Esophagus muscularis mucosa (tissue), 4 donors: ENCODE results near the gene KLHL10. TPM values are rescaled to one million over a fixed set of nuclear protein-coding genes. Genes with fewer than 3 reads are reported as not detected.
"Not testable (repeated sequence)": the region's sequence is repeated elsewhere in the genome, so short reads cannot be mapped to it uniquely, and the experiment has no call there.

Experiments
- DNase-seq: peaks from one replicate; pipeline ENCODE4 v3.0.0-alpha.2; 2017; ENCODE audit errors: extremely low spot score
- H3K27ac ChIP-seq, 4 donors: fragments of 200-600 bp; sonication (generic); replicated peaks in 1 of 4; 1 replicate in 3 of 4; 2 replicates in 1 of 4; pipeline ENCODE4 v1.5.1; 2016 to 2019; ENCODE audit warnings: mild to moderate bottlenecking in 1 of 4
- H3K27me3 ChIP-seq, 4 donors: fragments of 200-600 bp; sonication (generic); one replicate each; pipeline versions ENCODE4 v1.5.1 to v1.6.0; 2016 to 2019
- H3K36me3 ChIP-seq, 4 donors: fragments of 200-600 bp; sonication (generic); one replicate each; pipeline ENCODE4 v1.5.1; 2016 to 2019
- H3K4me1 ChIP-seq, 4 donors: fragments of 200-600 bp; sonication (generic); one replicate each; pipeline ENCODE4 v1.5.1; 2016 to 2019
- H3K4me3 ChIP-seq, 4 donors: fragments of 200-600 bp; sonication (generic); 1 replicate in 2 of 4; 2 replicates in 2 of 4; pipeline ENCODE4 v1.5.1; 2016 to 2019; ENCODE audit warnings: mild to moderate bottlenecking in 4 of 4, moderate library complexity in 1 of 4
- H3K9me3 ChIP-seq, 4 donors: fragments of 200-600 bp; sonication (generic); 1 replicate in 3 of 4; 2 replicates in 1 of 4; pipeline ENCODE4 v1.5.1; 2016 to 2019
- CTCF ChIP-seq, 3 experiments: fragments of 200-600 bp in 2 of 3; fragments of 450-650 bp in 1 of 3; sonication (generic) in 2 of 3; IDR thresholded peaks; one replicate each; pipeline ENCODE4 v1.5.1; 2017 to 2019; ENCODE audit warnings: antibody characterized with exemption in 3 of 3, mild to moderate bottlenecking in 2 of 3, moderate library complexity in 1 of 3
- EP300 ChIP-seq: sonication (generic); formaldehyde crosslinking; IDR thresholded peaks from one replicate; pipeline ENCODE4 v1.6.1; 2017; ENCODE audit warnings: antibody characterized with exemption
- POLR2A ChIP-seq: fragments of 450-650 bp; IDR thresholded peaks from one replicate; pipeline ENCODE4 v1.6.1; 2017; ENCODE audit warnings: antibody characterized with exemption, moderate library complexity, mild to moderate bottlenecking, low read depth
- POLR2AphosphoS5 ChIP-seq, 2 donors: sonication (generic); formaldehyde crosslinking; IDR thresholded peaks; one replicate each; pipeline ENCODE4 v1.6.1; 2017; ENCODE audit warnings: antibody characterized with exemption in 2 of 2
- WGBS: methylation state at CpG from one replicate; pipeline ENCODE4 v1.1.5; 2018; 5-methylcytosine and 5-hydroxymethylcytosine counted together
- intact Hi-C: fragments of 100-400 bp; cut with DNase I; formaldehyde crosslinking; loops from one replicate; pipeline ENCODE4 v1.15.1; 2023
- total RNA-seq, 4 donors: library from RNA; depleted of rRNA; stranded (reverse); fragments of >200 nt; gene quantifications; one replicate each; pipeline versions ENCODE4 v1.1.0 to v1.2.1, GENCODE V29; 2016

The KLHL10 gene
- total RNA-seq, 4 donors from 2014 or later = 1.7 to 3.0 (median 2.7) TPM

- Histone ChIP-seq H3K4me3 (no peak overlapping the region), H3K27ac (no peak overlapping the region), H3K4me1 (peaks cover 0 to 4% (median 0%) of the 10 kb centered on the region in 4 donors), H3K36me3 (peaks cover 31 to 44% (median 40%) of the 10 kb centered on the region in 4 donors), H3K27me3 (no peaks in the 10 kb centered on the region), H3K9me3 (no peaks in the 10 kb centered on the region)
- intact Hi-C loops = no loop called here
- DNase-seq = no peak
- 88% methylated on average over 7 of the region's 7 CpGs for WGBS
- TF ChIP-seq CTCF (IDR thresholded peaks at IDR 0.05) (no peak), POLR2AphosphoS5 (IDR thresholded peaks at IDR 0.05) (no peak), POLR2A (no peak), EP300 (no peak)
These were observed 14.0 kb upstream of the KLHL10 start for GRCh38 chr17:41823580-41823979.

GRCh38 chr17:41824086-41824485, 13.5 kb upstream of the KLHL10 start:
- H3K9me3 ChIP-seq = no peaks in the 10 kb centered on the region
- H3K4me3 ChIP-seq = no peak overlapping the region
- DNase-seq = no peak
- H3K27me3 ChIP-seq = no peaks in the 10 kb centered on the region
- peaks cover 32 to 48% (median 43%) of the 10 kb centered on the region in 4 donors for H3K36me3 ChIP-seq
- TF ChIP-seq CTCF (IDR thresholded peaks at IDR 0.05) (no peak), POLR2A (no peak), EP300 (no peak), POLR2AphosphoS5 (IDR thresholded peaks at IDR 0.05) (no peak)
- 76% methylated on average over 5 of the region's 7 CpGs for WGBS
- intact Hi-C loops = no loop called here
- peaks cover 0 to 4% (median 0%) of the 10 kb centered on the region in 4 donors for H3K4me1 ChIP-seq
- no peak overlapping the region for H3K27ac ChIP-seq

GRCh38 chr17:41825175-41825845, 12.3 kb upstream of the KLHL10 start:
- intact Hi-C loops = no loop called here
- Histone ChIP-seq H3K4me1 (peaks cover 0 to 4% (median 0%) of the 10 kb centered on the region in 4 donors), H3K27me3 (no peaks in the 10 kb centered on the region), H3K4me3 (no peak overlapping the region), H3K36me3 (peaks cover 32 to 60% (median 55%) of the 10 kb centered on the region in 4 donors), H3K9me3 (no peaks in the 10 kb centered on the region), H3K27ac (no peak overlapping the region)
- TF ChIP-seq POLR2A (no peak), EP300 (no peak), POLR2AphosphoS5 (IDR thresholded peaks at IDR 0.05) (no peak), CTCF (IDR thresholded peaks at IDR 0.05) (no peak)
- 88% methylated on average over 15 of the region's 19 CpGs for WGBS
- no peak for DNase-seq

GRCh38 chr17:41829961-41830360, 7.7 kb upstream of the KLHL10 start:
- 82% methylated on average over 10 of the region's 10 CpGs for WGBS
- DNase-seq = not testable (repeated sequence)

GRCh38 chr17:41835214-41835799, 2.3 kb upstream of the KLHL10 start:
- Histone ChIP-seq H3K4me1 (peaks cover 11 to 22% (median 19%) of the 10 kb centered on the region in 4 donors), H3K9me3 (no peaks in the 10 kb centered on the region), H3K27ac (peak overlapping the region; percentile 87 to 91 (median 87)), H3K4me3 (peak overlapping the region; percentile 88 to 98 (median 91)), H3K36me3 (peaks cover 17 to 32% (median 26%) of the 10 kb centered on the region in 4 donors), H3K27me3 (no peaks in the 10 kb centered on the region)
- TF ChIP-seq CTCF (IDR thresholded peaks at IDR 0.05) (no peak), POLR2A (no peak), EP300 (no peak), POLR2AphosphoS5 (IDR thresholded peaks at IDR 0.05) (no peak)
- no peak for DNase-seq
- intact Hi-C loops = no loop called here
- WGBS = 34% methylated on average over 4 of the region's 13 CpGs

More at GRCh38 chr17:41829961-41830360, 7.7 kb upstream of the KLHL10 start:
- H3K9me3 ChIP-seq, H3K27me3 ChIP-seq, intact Hi-C loops, H3K27ac ChIP-seq, H3K4me3 ChIP-seq: not testable (repeated sequence)
- Histone ChIP-seq H3K4me1 (peaks cover 3 to 12% (median 7%) of the 10 kb centered on the region in 4 donors), H3K36me3 (peaks cover 48 to 83% (median 74%) of the 10 kb centered on the region in 4 donors)
